ENCODE results near the gene BDP1. TPM values are rescaled to one million over a fixed set of nuclear protein-coding genes. Genes with fewer than 3 reads are reported as not detected.

The BDP1 gene
- total RNA-seq, 1 experiment from 2014 or later, result 22.0 TPM

DNA sequence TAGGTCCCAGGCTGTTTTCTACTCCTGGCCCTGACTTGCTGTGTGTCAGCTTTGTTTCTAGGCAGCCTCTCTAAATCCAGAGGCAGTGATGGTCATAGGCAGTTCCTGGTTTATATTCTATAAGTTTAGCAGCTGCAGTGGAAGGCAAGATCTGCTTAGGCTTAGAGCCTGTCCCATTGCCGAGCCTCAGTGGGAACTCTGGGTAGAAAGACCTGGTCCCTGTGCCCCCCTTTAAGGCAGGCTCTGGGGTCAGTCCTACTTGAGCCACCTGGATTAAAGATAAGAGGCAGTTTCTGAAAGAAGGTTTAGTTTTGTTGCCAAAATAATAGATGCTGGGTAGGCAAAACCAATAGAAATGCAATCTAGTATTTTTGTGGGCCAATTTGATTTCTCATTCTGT, 145.3 kb downstream of the BDP1 start:
- BruUV-seq (replicated peaks), result no TSS peak
- Histone ChIP-seq H3K36me3 (ENCODE audit: control insufficient read depth in 1 of 2, insufficient read depth in 2 of 2, low read length in 2 of 2) (peaks cover 5 to 13% of the 10 kb centered on the region in 2 experiments; a peak in 2 of 4 replicates), H4K20me1 (ENCODE audit: insufficient read depth) (no peaks in the 10 kb centered on the region), H2AFZ (ENCODE audit: low read depth, low read length, poor library complexity, severe bottlenecking) (no peak overlapping the region), H3K4me3 (replicated peaks in 1 of 2; ENCODE audit: low read depth in 1 of 2, low read length in 2 of 2) (peak overlapping the region; percentile 15 to 41), H3K9ac (ENCODE audit: low read length) (peak overlapping the region; percentile 43), H3K27ac (ENCODE audit: low read depth, low read length) (peak overlapping the region; percentile 76), H3K9me3 (ENCODE audit: control insufficient read depth in 1 of 2, insufficient read depth in 1 of 2, low read depth in 1 of 2, low read length in 2 of 2) (no peaks in the 10 kb centered on the region), H3K4me1 (ENCODE audit: control insufficient read depth in 1 of 2, insufficient read depth in 2 of 2, low read length in 2 of 2) (peaks cover 32 to 38% of the 10 kb centered on the region in 2 experiments), H3K4me2 (ENCODE audit: low read length) (peak overlapping the region; percentile 78), H3K79me2 (ENCODE audit: insufficient read depth, low read length) (no peaks in the 10 kb centered on the region), H3K9me2 (ENCODE audit: insufficient read depth) (no peaks in the 10 kb centered on the region), H3K27me3 (ENCODE audit: insufficient read depth, low read length) (no peaks in the 10 kb centered on the region)
- DNase-seq (ENCODE audit: low read depth, low spot score) (no peak), ATAC-seq (no peak)
- ChIA-PET POLR2A (interaction anchor here (0.6 to 0.9 kb wide), 3 partner anchors 9 to 691 kb away, joined by 3 read pairs; no protein-coding TSS in a partner anchor), CTCF (interaction anchor here (0.7 to 1.8 kb wide), 10 partner anchors 8 to 155 kb away, joined by 3 to 20 read pairs (median 4); partner anchors contain the start of gene MCCC2), RAD21 (ENCODE audit: low non-redundant PET in 1 of 2, low total read pairs in 2 of 2, uncharacterized antibody in 2 of 2, unreplicated experiment in 2 of 2) (interaction anchor here in 1 of 2 experiments (0.9 kb wide), 1 partner anchor 177 kb away, joined by 3 read pairs; no protein-coding TSS in a partner anchor)
- intact Hi-C loops (cut with micrococcal nuclease), result no loop called here
- TF ChIP-seq TCF7L2 (IDR thresholded peaks at IDR 0.05; ENCODE audit: borderline replicate concordance, extremely low read depth, insufficient read depth, insufficient read length) (no peak), SIN3A (IDR thresholded peaks at IDR 0.05; ENCODE audit: low read depth) (no peak; the same call in 1 of the 2 replicates), POLR2A (IDR thresholded peaks at IDR 0.05; ENCODE audit: borderline replicate concordance, extremely low read depth, insufficient read depth, insufficient read length) (no peak), EZH2 (IDR thresholded peaks at IDR 0.05) (no peak), EGR1 (IDR thresholded peaks at IDR 0.05; ENCODE audit: low read depth) (no peak), CBX3 (IDR thresholded peaks at IDR 0.05; ENCODE audit: low read depth) (no peak), YY1 (IDR thresholded peaks at IDR 0.05; ENCODE audit: extremely low read depth, insufficient replicate concordance, low read depth, low read length) (no peak), EZH2phosphoT487 (IDR thresholded peaks at IDR 0.05; ENCODE audit: borderline replicate concordance) (no peak), JUND (IDR thresholded peaks at IDR 0.05) (no peak), POLR2AphosphoS5 (IDR thresholded peaks at IDR 0.05; ENCODE audit: low read depth, low read length) (no peak), SP1 (IDR thresholded peaks at IDR 0.05; ENCODE audit: low read depth) (no peak)
- TF ChIP-seq, protein P1, sequence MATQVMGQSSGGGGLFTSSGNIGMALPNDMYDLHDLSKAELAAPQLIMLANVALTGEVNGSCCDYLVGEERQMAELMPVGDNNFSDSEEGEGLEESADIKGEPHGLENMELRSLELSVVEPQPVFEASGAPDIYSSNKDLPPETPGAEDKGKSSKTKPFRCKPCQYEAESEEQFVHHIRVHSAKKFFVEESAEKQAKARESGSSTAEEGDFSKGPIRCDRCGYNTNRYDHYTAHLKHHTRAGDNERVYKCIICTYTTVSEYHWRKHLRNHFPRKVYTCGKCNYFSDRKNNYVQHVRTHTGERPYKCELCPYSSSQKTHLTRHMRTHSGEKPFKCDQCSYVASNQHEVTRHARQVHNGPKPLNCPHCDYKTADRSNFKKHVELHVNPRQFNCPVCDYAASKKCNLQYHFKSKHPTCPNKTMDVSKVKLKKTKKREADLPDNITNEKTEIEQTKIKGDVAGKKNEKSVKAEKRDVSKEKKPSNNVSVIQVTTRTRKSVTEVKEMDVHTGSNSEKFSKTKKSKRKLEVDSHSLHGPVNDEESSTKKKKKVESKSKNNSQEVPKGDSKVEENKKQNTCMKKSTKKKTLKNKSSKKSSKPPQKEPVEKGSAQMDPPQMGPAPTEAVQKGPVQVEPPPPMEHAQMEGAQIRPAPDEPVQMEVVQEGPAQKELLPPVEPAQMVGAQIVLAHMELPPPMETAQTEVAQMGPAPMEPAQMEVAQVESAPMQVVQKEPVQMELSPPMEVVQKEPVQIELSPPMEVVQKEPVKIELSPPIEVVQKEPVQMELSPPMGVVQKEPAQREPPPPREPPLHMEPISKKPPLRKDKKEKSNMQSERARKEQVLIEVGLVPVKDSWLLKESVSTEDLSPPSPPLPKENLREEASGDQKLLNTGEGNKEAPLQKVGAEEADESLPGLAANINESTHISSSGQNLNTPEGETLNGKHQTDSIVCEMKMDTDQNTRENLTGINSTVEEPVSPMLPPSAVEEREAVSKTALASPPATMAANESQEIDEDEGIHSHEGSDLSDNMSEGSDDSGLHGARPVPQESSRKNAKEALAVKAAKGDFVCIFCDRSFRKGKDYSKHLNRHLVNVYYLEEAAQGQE (IDR thresholded peaks at IDR 0.05; ENCODE audit: low read depth), result no peak
- TF ChIP-seq, protein P2, sequence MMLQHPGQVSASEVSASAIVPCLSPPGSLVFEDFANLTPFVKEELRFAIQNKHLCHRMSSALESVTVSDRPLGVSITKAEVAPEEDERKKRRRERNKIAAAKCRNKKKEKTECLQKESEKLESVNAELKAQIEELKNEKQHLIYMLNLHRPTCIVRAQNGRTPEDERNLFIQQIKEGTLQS (IDR thresholded peaks at IDR 0.05), result no peak
- TF ChIP-seq, protein P3, sequence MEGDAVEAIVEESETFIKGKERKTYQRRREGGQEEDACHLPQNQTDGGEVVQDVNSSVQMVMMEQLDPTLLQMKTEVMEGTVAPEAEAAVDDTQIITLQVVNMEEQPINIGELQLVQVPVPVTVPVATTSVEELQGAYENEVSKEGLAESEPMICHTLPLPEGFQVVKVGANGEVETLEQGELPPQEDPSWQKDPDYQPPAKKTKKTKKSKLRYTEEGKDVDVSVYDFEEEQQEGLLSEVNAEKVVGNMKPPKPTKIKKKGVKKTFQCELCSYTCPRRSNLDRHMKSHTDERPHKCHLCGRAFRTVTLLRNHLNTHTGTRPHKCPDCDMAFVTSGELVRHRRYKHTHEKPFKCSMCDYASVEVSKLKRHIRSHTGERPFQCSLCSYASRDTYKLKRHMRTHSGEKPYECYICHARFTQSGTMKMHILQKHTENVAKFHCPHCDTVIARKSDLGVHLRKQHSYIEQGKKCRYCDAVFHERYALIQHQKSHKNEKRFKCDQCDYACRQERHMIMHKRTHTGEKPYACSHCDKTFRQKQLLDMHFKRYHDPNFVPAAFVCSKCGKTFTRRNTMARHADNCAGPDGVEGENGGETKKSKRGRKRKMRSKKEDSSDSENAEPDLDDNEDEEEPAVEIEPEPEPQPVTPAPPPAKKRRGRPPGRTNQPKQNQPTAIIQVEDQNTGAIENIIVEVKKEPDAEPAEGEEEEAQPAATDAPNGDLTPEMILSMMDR (IDR thresholded peaks at IDR 0.05 in 2 of 3, conservative IDR thresholded peaks at IDR 0.05 in 1 of 3; ENCODE audit: borderline replicate concordance in 1 of 3, insufficient read depth in 1 of 3, low read depth in 2 of 3, low read length in 2 of 3), result no peak
- TF ChIP-seq, protein P4, sequence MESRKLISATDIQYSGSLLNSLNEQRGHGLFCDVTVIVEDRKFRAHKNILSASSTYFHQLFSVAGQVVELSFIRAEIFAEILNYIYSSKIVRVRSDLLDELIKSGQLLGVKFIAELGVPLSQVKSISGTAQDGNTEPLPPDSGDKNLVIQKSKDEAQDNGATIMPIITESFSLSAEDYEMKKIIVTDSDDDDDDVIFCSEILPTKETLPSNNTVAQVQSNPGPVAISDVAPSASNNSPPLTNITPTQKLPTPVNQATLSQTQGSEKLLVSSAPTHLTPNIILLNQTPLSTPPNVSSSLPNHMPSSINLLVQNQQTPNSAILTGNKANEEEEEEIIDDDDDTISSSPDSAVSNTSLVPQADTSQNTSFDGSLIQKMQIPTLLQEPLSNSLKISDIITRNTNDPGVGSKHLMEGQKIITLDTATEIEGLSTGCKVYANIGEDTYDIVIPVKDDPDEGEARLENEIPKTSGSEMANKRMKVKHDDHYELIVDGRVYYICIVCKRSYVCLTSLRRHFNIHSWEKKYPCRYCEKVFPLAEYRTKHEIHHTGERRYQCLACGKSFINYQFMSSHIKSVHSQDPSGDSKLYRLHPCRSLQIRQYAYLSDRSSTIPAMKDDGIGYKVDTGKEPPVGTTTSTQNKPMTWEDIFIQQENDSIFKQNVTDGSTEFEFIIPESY (IDR thresholded peaks at IDR 0.05; ENCODE audit: extremely low read depth, insufficient replicate concordance, low read length), result no peak
- TF ChIP-seq, protein P5, sequence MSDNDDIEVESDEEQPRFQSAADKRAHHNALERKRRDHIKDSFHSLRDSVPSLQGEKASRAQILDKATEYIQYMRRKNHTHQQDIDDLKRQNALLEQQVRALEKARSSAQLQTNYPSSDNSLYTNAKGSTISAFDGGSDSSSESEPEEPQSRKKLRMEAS (IDR thresholded peaks at IDR 0.05), result no peak
